IPS-20b (cell line): ENCODE data around the gene PI16.

Source experiments
- H3K27ac ChIP-seq: one replicate; pipeline ENCODE4 v1.5.1; 2013; ENCODE audit warnings: low read length
- H3K27me3 ChIP-seq: 2 replicates; pipeline ENCODE4 v1.6.1; 2013; ENCODE audit warnings: mild to moderate bottlenecking, low read length, inconsistent platforms; ENCODE audit not compliant: insufficient read depth
- H3K36me3 ChIP-seq: 2 replicates; pipeline ENCODE4 v1.6.1; 2013; ENCODE audit warnings: low read depth, mild to moderate bottlenecking, inconsistent platforms, low read length, moderate library complexity; ENCODE audit not compliant: insufficient read depth
- H3K4me1 ChIP-seq: 2 replicates; pipeline ENCODE4 v1.6.1; 2013; ENCODE audit warnings: mild to moderate bottlenecking, control low read depth, inconsistent platforms, low read length, moderate library complexity; ENCODE audit not compliant: insufficient read depth
- H3K4me3 ChIP-seq: 2 replicates; pipeline ENCODE4 v1.5.1; 2013; ENCODE audit warnings: mild to moderate bottlenecking, low read length, inconsistent platforms
- H3K9ac ChIP-seq: 2 replicates; pipeline ENCODE4 v1.6.1; 2013; ENCODE audit warnings: low read depth, mild to moderate bottlenecking, inconsistent platforms, low read length, moderate library complexity
- H3K9me3 ChIP-seq: 2 replicates; pipeline ENCODE4 v1.6.1; 2013; ENCODE audit warnings: mild to moderate bottlenecking, low read depth, low read length, inconsistent platforms; ENCODE audit not compliant: insufficient read depth

Gene PI16

DNA sequence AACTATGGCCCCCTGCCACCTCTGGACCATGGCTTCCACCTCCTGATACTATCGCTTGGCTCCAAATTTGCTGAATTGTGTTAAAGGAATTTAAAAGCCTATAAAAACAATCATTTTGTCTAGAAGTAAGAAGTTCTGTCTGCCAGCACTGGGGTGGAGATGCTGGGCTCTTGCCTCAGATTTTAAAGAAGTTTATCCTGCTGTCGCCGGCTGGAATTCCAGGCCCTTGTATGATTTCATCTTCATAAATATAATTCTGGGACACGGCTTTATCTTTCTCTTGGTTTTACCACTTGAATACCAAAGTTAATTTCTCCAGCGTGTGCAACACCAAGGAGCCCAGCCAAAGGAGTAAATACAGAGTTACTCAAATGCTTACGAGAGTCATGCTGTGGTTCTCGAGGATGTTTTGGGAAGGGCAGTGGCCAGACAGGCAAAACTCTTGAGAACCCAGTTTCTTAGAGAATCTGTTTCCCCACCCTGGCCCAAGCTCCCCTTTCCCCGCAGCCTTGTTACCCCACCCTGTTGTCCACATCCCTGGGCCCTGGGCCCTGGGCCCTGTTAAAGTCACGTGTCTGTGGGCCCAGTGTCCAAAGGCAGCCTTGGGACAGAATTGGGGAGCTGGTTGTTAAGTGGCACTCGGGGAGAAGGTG, 36.9 kb upstream of the PI16 start:
- Histone ChIP-seq H3K27me3 (no peaks in the 10 kb centered on the region), H3K27ac (no peak overlapping the region), H3K9me3 (no peaks in the 10 kb centered on the region), H3K36me3 (no peaks in the 10 kb centered on the region), H3K9ac (no peak overlapping the region), H3K4me1 (no peaks in the 10 kb centered on the region), H3K4me3 (no peak overlapping the region)

DNA sequence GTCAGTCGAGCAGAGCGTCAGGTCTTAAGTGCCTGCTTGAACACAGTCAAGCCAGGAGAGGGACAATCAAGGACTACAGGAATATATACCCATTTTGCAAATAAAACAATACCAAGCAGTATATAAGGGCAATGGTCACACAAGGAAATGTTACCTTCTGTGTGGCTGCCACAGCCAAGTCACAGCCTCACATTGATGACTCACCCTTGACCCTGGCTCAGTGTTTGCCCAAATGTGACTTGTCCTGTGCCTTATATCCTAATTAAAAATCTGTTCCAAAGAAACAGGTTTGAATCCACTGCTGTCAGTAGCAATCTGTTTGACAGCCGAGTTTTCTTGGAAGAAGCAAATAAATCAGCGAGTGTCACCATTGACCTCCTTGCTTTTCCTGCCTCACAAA, 34.5 kb upstream of the PI16 start:
- no peaks in the 10 kb centered on the region for H3K4me1 ChIP-seq
- no peaks in the 10 kb centered on the region for H3K36me3 ChIP-seq
- no peak overlapping the region for H3K27ac ChIP-seq
- no peak overlapping the region for H3K9ac ChIP-seq
- H3K4me3 ChIP-seq, result no peak overlapping the region
- H3K27me3 ChIP-seq, result no peaks in the 10 kb centered on the region
- H3K9me3 ChIP-seq, result no peaks in the 10 kb centered on the region

- Histone ChIP-seq H3K4me3 (no peak overlapping the region), H3K4me1 (no peaks in the 10 kb centered on the region), H3K36me3 (no peaks in the 10 kb centered on the region), H3K27me3 (no peaks in the 10 kb centered on the region), H3K9ac (no peak overlapping the region), H3K9me3 (no peaks in the 10 kb centered on the region), H3K27ac (no peak overlapping the region)
These were observed 34.0 kb upstream of the PI16 start for GRCh38 chr6:36920546-36920945.

DNA sequence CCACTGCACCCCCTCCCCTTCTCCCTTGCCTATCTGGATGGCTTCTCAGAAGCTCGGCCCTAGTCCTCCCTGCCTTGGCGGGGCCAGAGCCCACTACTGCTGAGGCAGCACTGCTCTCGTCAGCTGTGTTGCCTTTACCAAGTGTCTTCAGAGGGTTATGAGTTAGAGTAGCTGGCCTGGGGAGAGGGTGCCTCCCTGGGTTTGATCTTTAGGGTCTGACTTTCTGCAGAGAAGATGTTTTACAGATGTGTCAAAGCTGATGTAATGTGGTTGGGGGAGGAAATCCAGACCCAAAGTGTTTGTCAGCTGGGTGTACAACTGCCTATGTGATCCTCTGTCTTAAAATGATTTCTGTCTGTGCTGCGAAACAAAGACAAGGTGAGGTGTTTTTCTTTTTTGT, 30.4 kb upstream of the PI16 start:
- no peak overlapping the region for H3K27ac ChIP-seq
- no peak overlapping the region for H3K4me3 ChIP-seq
- no peaks in the 10 kb centered on the region for H3K27me3 ChIP-seq
- no peaks in the 10 kb centered on the region for H3K9me3 ChIP-seq
- H3K4me1 ChIP-seq, result no peaks in the 10 kb centered on the region
- H3K36me3 ChIP-seq, result no peaks in the 10 kb centered on the region
- H3K9ac ChIP-seq, result no peak overlapping the region

- no peaks in the 10 kb centered on the region for H3K4me1 ChIP-seq
- no peaks in the 10 kb centered on the region for H3K36me3 ChIP-seq
These were observed 29.7 kb upstream of the PI16 start for GRCh38 chr6:36924778-36925374.

DNA sequence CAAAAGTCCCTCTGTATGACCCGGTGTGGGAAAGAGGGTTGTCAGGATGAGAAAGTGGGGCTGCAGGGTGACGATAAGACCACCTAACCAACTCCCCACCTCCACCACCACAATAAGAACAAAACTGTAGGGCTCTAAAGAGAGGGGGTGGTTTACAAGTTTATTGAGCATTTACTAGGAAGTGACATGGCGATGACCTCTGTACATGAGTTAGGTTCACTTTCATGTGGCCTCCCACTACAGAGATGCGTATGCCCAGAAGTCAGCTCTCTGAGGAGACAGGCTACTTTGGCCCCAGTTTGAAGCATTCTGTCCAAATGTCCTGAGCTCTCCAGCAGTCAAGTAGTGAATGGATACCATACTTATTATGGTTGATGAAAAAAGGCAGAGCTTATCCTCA, 28.7 kb upstream of the PI16 start:
- H3K4me1 ChIP-seq, result no peaks in the 10 kb centered on the region
- H3K9ac ChIP-seq, result no peak overlapping the region

More at GRCh38 chr6:36924778-36925374, 29.7 kb upstream of the PI16 start:
- H3K9me3 ChIP-seq, result no peaks in the 10 kb centered on the region
- H3K27ac ChIP-seq, result no peak overlapping the region
- no peak overlapping the region for H3K9ac ChIP-seq
- H3K4me3 ChIP-seq, result no peak overlapping the region
- no peaks in the 10 kb centered on the region for H3K27me3 ChIP-seq

DNA sequence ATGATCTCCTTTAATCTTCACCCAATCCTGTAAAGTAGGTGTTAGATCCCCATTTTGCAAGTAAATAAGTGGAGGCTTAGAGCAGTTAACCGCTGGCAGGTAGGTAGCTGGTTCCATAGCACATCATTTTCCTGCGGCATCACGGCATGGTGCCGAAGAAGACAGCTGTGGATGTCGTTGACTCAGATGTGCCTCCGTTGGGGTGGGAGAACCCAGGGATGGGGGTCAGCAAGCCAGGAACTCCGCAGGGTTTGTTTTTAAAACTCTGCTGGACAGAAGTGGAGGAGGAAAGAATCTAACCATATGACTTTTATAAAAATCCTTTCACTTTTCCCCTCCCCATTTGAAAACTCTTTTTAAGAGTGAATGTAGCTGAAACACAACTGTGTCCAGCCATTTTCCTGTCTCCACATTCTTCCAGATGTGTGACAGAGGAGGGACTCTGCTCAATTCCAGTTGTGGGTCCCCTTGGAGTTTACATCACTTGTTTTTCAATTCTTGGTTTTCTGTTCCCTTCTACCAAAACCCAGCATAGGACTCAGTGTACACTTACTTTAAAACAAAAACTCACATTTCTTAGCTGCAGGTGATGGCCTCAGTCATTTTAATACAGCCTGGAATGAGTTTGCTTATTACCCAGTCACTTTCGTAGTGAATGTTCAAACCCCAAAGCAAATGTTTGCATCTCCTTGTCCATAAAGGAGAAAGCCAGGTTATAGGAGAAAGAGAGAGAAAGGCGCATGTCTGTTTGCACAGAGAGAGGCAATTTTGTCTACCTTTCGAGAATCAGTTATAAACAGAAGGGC, 27.6 kb upstream of the PI16 start:
- H3K4me3 ChIP-seq, result no peak overlapping the region
- H3K36me3 ChIP-seq, result no peaks in the 10 kb centered on the region
- no peak overlapping the region for H3K27ac ChIP-seq
- no peaks in the 10 kb centered on the region for H3K4me1 ChIP-seq
- H3K9ac ChIP-seq, result no peak overlapping the region
- no peaks in the 10 kb centered on the region for H3K27me3 ChIP-seq
- no peaks in the 10 kb centered on the region for H3K9me3 ChIP-seq

More for the DNA sequence above, 28.7 kb upstream of the PI16 start:
- Histone ChIP-seq H3K36me3 (no peaks in the 10 kb centered on the region), H3K27ac (no peak overlapping the region), H3K9me3 (no peaks in the 10 kb centered on the region), H3K4me3 (no peak overlapping the region), H3K27me3 (no peaks in the 10 kb centered on the region)

GRCh38 chr6:36927691-36928546, 26.6 kb upstream of the PI16 start:
- Histone ChIP-seq H3K36me3 (no peaks in the 10 kb centered on the region), H3K27ac (no peak overlapping the region), H3K4me3 (no peak overlapping the region), H3K9ac (no peak overlapping the region), H3K9me3 (no peaks in the 10 kb centered on the region), H3K4me1 (no peaks in the 10 kb centered on the region), H3K27me3 (no peaks in the 10 kb centered on the region)

GRCh38 chr6:36928547-36928918, 26.0 kb upstream of the PI16 start:
- Histone ChIP-seq H3K36me3 (no peaks in the 10 kb centered on the region), H3K9ac (no peak overlapping the region), H3K4me1 (no peaks in the 10 kb centered on the region), H3K4me3 (no peak overlapping the region), H3K27ac (no peak overlapping the region), H3K9me3 (no peaks in the 10 kb centered on the region), H3K27me3 (no peaks in the 10 kb centered on the region)

DNA sequence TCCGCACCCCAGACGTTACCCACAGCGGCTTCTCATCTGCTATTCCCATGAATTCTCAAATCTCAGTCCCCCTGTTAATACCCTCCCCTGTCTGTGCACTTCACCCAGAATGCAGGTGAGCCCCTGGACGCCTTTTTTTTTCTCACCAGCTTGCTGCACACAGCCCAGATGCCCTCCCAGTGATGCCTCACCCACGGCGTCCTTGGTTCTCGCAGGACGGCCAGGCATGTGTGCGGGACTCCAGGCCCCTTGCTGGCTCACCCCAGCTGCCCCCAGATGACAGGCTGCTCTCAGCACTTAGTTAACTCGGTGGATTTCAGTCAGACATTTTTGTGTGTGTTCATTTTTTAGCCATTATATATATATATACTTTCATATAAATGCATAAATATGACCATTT, 25.4 kb upstream of the PI16 start:
- Histone ChIP-seq H3K9me3 (no peaks in the 10 kb centered on the region), H3K9ac (no peak overlapping the region), H3K27ac (no peak overlapping the region), H3K36me3 (no peaks in the 10 kb centered on the region), H3K4me1 (no peaks in the 10 kb centered on the region), H3K4me3 (no peak overlapping the region), H3K27me3 (no peaks in the 10 kb centered on the region)

DNA sequence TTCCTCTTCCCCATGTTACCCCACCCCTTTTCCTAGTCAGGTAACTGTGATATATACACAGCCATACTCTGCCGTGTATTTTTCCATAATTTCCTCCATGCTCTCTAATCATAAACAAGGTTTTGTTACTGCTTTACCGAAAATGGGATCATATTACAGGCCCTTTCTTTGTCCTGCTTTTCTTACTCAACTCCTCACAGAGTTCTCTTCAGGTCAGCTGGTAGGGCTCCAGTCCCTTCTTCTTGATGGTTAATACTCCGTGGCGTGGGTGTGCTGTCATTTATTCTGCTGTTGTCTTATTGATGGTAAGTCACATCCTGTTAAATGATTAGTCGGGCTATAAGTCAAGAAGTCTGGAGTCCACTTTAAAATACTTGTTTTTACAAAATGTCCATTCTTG, 24.9 kb upstream of the PI16 start:
- Histone ChIP-seq H3K36me3 (no peaks in the 10 kb centered on the region), H3K4me1 (no peaks in the 10 kb centered on the region), H3K27me3 (no peaks in the 10 kb centered on the region), H3K27ac (no peak overlapping the region), H3K9me3 (no peaks in the 10 kb centered on the region), H3K9ac (no peak overlapping the region), H3K4me3 (no peak overlapping the region)
